ENCODE data around the gene HS6ST3.

The HS6ST3 gene

DNA sequence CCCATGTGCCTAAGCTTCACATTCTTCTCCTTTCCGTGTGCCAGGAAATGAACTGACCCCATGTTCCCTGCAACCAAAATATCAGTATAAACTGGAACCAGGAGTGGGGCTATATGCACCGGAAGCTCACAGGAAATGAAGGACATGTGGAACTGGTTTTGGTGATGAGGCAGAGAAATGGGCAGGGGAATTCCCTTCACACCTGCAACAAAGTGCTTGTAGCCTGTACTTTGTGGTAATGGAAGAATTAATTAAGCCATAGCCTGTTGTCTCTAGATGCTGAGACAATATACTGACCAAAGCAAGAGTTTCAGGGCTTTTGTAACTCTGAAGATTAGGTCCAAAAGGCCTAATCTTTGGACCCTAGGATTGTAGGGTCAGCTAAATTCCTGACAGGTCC lies 21.2 kb upstream of the HS6ST3 start:
- no peak overlapping the region for H3K27ac ChIP-seq (ENCODE audit: low read depth, low read length, severe bottlenecking)
- H3K4me3 ChIP-seq (ENCODE audit: extremely low read depth, insufficient read depth, low read length, poor library complexity, severe bottlenecking): no peak overlapping the region
- 100% methylated on average over 2 of the region's 2 CpGs for WGBS, 2 experiments (ENCODE audit: insufficient coverage in 2 of 2)
- no peaks in the 10 kb centered on the region for H3K4me1 ChIP-seq (ENCODE audit: control insufficient read depth, insufficient read depth, low read length, poor library complexity, severe bottlenecking)
- no peaks in the 10 kb centered on the region for H3K9me3 ChIP-seq (ENCODE audit: control insufficient read depth, low read length)
- no peaks in the 10 kb centered on the region for H3K36me3 ChIP-seq (ENCODE audit: control insufficient read depth, insufficient read depth, low read length)

GRCh38 chr13:96071504-96071903 lies 18.4 kb upstream of the HS6ST3 start:
- no peaks in the 10 kb centered on the region for H3K36me3 ChIP-seq (ENCODE audit: control insufficient read depth, insufficient read depth, low read length)
- H3K4me3 ChIP-seq (ENCODE audit: extremely low read depth, insufficient read depth, low read length, poor library complexity, severe bottlenecking): no peak overlapping the region
- WGBS, 2 experiments (ENCODE audit: insufficient coverage in 2 of 2): 86% methylated on average over 4 of the region's 6 CpGs; no CpG with 5 or more reads in 1 of the 2 experiments
- H3K4me1 ChIP-seq (ENCODE audit: control insufficient read depth, insufficient read depth, low read length, poor library complexity, severe bottlenecking): no peaks in the 10 kb centered on the region
- H3K27ac ChIP-seq (ENCODE audit: low read depth, low read length, severe bottlenecking): no peak overlapping the region
- no peaks in the 10 kb centered on the region for H3K9me3 ChIP-seq (ENCODE audit: control insufficient read depth, low read length)

GRCh38 chr13:96072392-96072791 lies 17.5 kb upstream of the HS6ST3 start:
- WGBS, 2 experiments (ENCODE audit: insufficient coverage in 2 of 2): 97 to 100% methylated on average over 2 of the region's 3 CpGs
- H3K9me3 ChIP-seq (ENCODE audit: control insufficient read depth, low read length): no peaks in the 10 kb centered on the region
- no peak overlapping the region for H3K27ac ChIP-seq (ENCODE audit: low read depth, low read length, severe bottlenecking)
- H3K36me3 ChIP-seq (ENCODE audit: control insufficient read depth, insufficient read depth, low read length): no peaks in the 10 kb centered on the region
- no peaks in the 10 kb centered on the region for H3K4me1 ChIP-seq (ENCODE audit: control insufficient read depth, insufficient read depth, low read length, poor library complexity, severe bottlenecking)
- no peak overlapping the region for H3K4me3 ChIP-seq (ENCODE audit: extremely low read depth, insufficient read depth, low read length, poor library complexity, severe bottlenecking)

DNA sequence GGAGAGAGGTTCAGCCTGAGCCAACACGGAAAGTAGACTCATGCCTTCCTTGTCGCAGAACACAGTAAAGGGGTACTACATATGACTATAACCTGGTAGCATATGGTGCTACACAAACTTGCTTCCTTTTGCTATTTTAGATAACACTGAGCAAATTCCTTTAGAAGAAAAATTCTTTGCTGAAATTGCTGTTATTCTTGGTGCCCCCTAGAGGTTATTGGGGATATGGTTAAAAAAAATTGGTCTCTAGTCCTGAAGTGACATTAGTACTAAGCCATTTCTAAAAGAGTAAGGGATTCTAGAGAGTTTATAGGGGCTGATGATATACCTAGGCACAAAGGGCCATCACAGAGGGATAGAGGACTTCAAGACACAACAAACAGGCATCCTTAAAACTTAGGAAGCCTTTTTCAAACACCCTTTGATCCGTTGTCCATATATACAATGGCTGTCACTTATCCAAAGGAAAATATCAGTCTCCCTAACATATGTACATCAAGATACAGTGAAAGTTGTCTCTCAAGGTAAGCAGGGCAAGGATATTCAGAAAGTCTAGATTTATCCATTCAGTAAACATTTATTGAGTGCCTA lies 13.9 kb upstream of the HS6ST3 start:
- 78 to 100% methylated on average over 1 to 2 of the region's 3 CpGs for WGBS, 2 experiments (ENCODE audit: insufficient coverage in 2 of 2)
- Histone ChIP-seq H3K4me3 (ENCODE audit: extremely low read depth, insufficient read depth, low read length, poor library complexity, severe bottlenecking) (no peak overlapping the region), H3K9me3 (ENCODE audit: control insufficient read depth, low read length) (no peaks in the 10 kb centered on the region), H3K36me3 (ENCODE audit: control insufficient read depth, insufficient read depth, low read length) (no peaks in the 10 kb centered on the region), H3K4me1 (ENCODE audit: control insufficient read depth, insufficient read depth, low read length, poor library complexity, severe bottlenecking) (no peaks in the 10 kb centered on the region), H3K27ac (ENCODE audit: low read depth, low read length, severe bottlenecking) (no peak overlapping the region)

GRCh38 chr13:96080676-96081075 lies 9.2 kb upstream of the HS6ST3 start:
- Histone ChIP-seq H3K4me1 (ENCODE audit: control insufficient read depth, insufficient read depth, low read length, poor library complexity, severe bottlenecking) (no peaks in the 10 kb centered on the region), H3K4me3 (ENCODE audit: extremely low read depth, insufficient read depth, low read length, poor library complexity, severe bottlenecking) (no peak overlapping the region), H3K9me3 (ENCODE audit: control insufficient read depth, low read length) (no peaks in the 10 kb centered on the region), H3K36me3 (ENCODE audit: control insufficient read depth, insufficient read depth, low read length) (no peaks in the 10 kb centered on the region), H3K27ac (ENCODE audit: low read depth, low read length, severe bottlenecking) (no peak overlapping the region)
- WGBS, 2 experiments (ENCODE audit: insufficient coverage in 2 of 2): 89 to 100% methylated on average over 3 to 4 of the region's 5 CpGs

- no peak overlapping the region for H3K27ac ChIP-seq (ENCODE audit: low read depth, low read length, severe bottlenecking)
- H3K4me3 ChIP-seq (ENCODE audit: extremely low read depth, insufficient read depth, low read length, poor library complexity, severe bottlenecking): no peak overlapping the region
- H3K9me3 ChIP-seq (ENCODE audit: control insufficient read depth, low read length): no peaks in the 10 kb centered on the region
- WGBS, 2 experiments (ENCODE audit: insufficient coverage in 2 of 2): no CpG with 5 or more reads among the region's 2 CpGs
- H3K4me1 ChIP-seq (ENCODE audit: control insufficient read depth, insufficient read depth, low read length, poor library complexity, severe bottlenecking): no peaks in the 10 kb centered on the region
- no peaks in the 10 kb centered on the region for H3K36me3 ChIP-seq (ENCODE audit: control insufficient read depth, insufficient read depth, low read length)
Observed at GRCh38 chr13:96081888-96082287, 8.0 kb upstream of the HS6ST3 start.

DNA sequence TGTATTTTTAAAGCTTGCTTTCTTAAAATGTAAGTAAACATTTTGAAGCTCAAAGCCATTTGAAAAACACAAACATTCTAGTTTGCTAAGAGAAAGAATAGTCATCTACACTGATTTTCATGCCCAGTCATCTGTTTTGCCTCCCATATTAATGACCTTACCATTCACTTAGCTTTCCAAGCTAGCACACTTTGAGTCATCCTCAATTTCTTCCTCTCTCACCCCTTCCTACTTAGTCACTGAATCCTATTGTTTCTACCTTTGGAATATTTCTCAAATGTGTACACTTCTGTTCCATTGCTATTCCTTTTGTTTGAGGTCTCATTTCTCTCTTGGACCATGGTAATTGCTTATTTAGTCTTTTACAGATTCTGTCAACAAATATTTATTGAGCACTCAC lies 7.3 kb upstream of the HS6ST3 start:
- Histone ChIP-seq H3K36me3 (ENCODE audit: control insufficient read depth, insufficient read depth, low read length) (no peaks in the 10 kb centered on the region), H3K27ac (ENCODE audit: low read depth, low read length, severe bottlenecking) (no peak overlapping the region), H3K4me1 (ENCODE audit: control insufficient read depth, insufficient read depth, low read length, poor library complexity, severe bottlenecking) (no peaks in the 10 kb centered on the region), H3K4me3 (ENCODE audit: extremely low read depth, insufficient read depth, low read length, poor library complexity, severe bottlenecking) (no peak overlapping the region), H3K9me3 (ENCODE audit: control insufficient read depth, low read length) (no peaks in the 10 kb centered on the region)

- Histone ChIP-seq H3K36me3 (ENCODE audit: control insufficient read depth, insufficient read depth, low read length) (no peaks in the 10 kb centered on the region), H3K9me3 (ENCODE audit: control insufficient read depth, low read length) (no peaks in the 10 kb centered on the region), H3K4me1 (ENCODE audit: control insufficient read depth, insufficient read depth, low read length, poor library complexity, severe bottlenecking) (no peaks in the 10 kb centered on the region), H3K4me3 (ENCODE audit: extremely low read depth, insufficient read depth, low read length, poor library complexity, severe bottlenecking) (no peak overlapping the region), H3K27ac (ENCODE audit: low read depth, low read length, severe bottlenecking) (no peak overlapping the region)
- whole genome bisulfite sequencing, 2 experiments (ENCODE audit: insufficient coverage in 2 of 2): no CpG with 5 or more reads among the region's 1 CpG
Observed at GRCh38 chr13:96086736-96087135, 3.2 kb upstream of the HS6ST3 start.

GRCh38 chr13:96089139-96089538 lies 768 bp upstream of the HS6ST3 start:
- H3K36me3 ChIP-seq (ENCODE audit: control insufficient read depth, insufficient read depth, low read length): no peaks in the 10 kb centered on the region
- H3K4me1 ChIP-seq (ENCODE audit: control insufficient read depth, insufficient read depth, low read length, poor library complexity, severe bottlenecking): no peaks in the 10 kb centered on the region
- 64 to 80% methylated on average over 1 to 2 of the region's 4 CpGs for WGBS, 2 experiments (ENCODE audit: insufficient coverage in 2 of 2)
- H3K9me3 ChIP-seq (ENCODE audit: control insufficient read depth, low read length): no peaks in the 10 kb centered on the region
- no peak overlapping the region for H3K27ac ChIP-seq (ENCODE audit: low read depth, low read length, severe bottlenecking)
- H3K4me3 ChIP-seq (ENCODE audit: extremely low read depth, insufficient read depth, low read length, poor library complexity, severe bottlenecking): no peak overlapping the region

GRCh38 chr13:96090240-96091101 lies 564 bp downstream of the HS6ST3 start:
- Histone ChIP-seq H3K9me3 (ENCODE audit: control insufficient read depth, low read length) (no peaks in the 10 kb centered on the region), H3K4me1 (ENCODE audit: control insufficient read depth, insufficient read depth, low read length, poor library complexity, severe bottlenecking) (no peaks in the 10 kb centered on the region), H3K4me3 (ENCODE audit: extremely low read depth, insufficient read depth, low read length, poor library complexity, severe bottlenecking) (peak overlapping the region; percentile 44), H3K36me3 (ENCODE audit: control insufficient read depth, insufficient read depth, low read length) (no peaks in the 10 kb centered on the region), H3K27ac (ENCODE audit: low read depth, low read length, severe bottlenecking) (no peak overlapping the region)
- WGBS, 2 experiments (ENCODE audit: insufficient coverage in 2 of 2): 0 to 1% methylated on average over 97 to 102 of the region's 133 CpGs

All from mesodermal cell (in vitro differentiated cells).